HG02943 (cell line): Measurements from ENCODE around the gene TNFRSF13B.
"Not testable (repeated sequence)": the region's sequence is repeated elsewhere in the genome, so short reads cannot be mapped to it uniquely, and the experiment has no call there.

Experiments used
- ATAC-seq: cut with Tn5 transposase; IDR thresholded peaks from one replicate; pipeline ENCODE4 v1.9.1; 2021; ENCODE audit warnings: mild to moderate bottlenecking, low read depth, moderate library complexity; ENCODE audit not compliant: unreplicated experiment

The TNFRSF13B gene

DNA sequence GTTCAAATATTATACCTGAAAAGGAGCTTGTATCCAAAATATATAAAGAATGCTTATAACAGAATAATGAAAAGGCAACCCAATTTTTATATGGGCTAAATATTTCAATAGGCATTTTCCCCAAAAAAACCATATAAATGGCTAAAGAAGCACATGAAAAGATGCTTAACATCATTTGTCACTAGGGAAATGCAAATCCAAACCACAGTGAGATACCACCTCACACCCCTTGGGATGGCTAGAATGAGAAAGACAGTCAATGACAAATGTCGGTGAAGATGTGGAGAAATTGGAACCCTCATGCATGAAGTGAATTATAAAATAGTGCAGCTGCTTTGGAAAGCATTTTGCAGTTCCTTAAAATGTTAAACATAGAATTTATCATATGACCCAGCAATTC lies 3.1 kb downstream of the TNFRSF13B start:
- no peak for ATAC-seq

GRCh38 chr17:16962804-16963203 lies 9.1 kb downstream of the TNFRSF13B start:
- no peak for ATAC-seq

DNA sequence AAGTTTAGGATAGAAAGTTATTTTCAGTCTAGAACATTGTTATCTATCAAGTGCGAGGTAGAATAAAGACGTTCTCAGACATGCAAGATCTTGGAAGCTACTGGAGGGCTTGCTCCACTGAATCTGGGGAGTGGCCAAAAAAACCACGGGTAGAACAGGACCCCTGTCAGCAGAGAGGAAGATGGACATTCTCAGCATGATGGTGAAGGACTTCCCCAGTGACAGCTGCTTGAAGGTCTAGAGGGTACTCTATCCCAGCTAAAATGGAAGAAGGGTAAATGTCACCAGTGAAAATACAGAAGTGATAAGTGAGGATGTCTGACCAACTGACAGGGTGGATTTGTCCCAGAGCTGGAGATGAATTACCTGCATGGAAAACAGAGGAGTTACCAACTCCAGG lies 10.1 kb downstream of the TNFRSF13B start:
- no peak for ATAC-seq

DNA sequence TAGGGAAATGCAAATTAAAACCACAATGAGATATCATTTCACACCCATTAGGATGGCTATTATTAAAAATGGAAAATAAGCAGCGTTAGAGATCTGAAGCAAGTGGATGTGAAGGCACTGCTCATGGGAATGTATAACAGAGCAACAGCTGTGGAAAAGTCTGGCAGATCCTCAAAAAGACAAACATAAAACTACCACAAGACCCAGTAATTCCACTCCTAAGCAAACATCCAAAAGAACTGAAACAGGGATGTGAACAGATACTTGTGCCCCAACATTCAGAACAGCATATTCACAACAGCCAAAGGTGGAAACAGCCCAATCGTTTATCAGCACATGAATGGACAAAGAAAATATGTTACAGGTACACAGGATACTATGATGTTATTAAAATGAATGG lies 10.9 kb downstream of the TNFRSF13B start:
- not testable (repeated sequence) for ATAC-seq

GRCh38 chr17:16955011-16955410 lies 16.9 kb downstream of the TNFRSF13B start:
- ATAC-seq = not testable (repeated sequence)

DNA sequence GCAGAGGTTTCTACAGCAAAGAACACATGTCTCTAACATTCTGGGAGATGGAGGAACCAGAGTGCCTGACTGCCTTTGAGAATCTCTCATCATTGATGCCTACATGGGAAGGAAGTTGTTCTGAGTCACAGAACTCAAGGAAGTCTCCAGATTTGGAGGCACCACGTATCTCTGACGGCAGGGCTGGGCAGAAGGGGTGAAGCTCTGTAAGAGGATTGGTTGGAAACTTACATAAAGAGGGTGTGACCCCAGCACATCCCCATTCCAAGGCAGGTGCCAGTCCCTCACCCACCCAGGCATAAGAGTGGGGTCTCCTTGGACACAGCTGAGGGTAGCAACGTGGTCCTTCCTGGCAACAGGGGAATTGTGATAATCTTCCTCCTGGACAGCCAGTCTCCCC lies 17.4 kb downstream of the TNFRSF13B start:
- ATAC-seq = no peak

GRCh38 chr17:16953841-16954240 lies 18.1 kb downstream of the TNFRSF13B start:
- no peak for ATAC-seq

DNA sequence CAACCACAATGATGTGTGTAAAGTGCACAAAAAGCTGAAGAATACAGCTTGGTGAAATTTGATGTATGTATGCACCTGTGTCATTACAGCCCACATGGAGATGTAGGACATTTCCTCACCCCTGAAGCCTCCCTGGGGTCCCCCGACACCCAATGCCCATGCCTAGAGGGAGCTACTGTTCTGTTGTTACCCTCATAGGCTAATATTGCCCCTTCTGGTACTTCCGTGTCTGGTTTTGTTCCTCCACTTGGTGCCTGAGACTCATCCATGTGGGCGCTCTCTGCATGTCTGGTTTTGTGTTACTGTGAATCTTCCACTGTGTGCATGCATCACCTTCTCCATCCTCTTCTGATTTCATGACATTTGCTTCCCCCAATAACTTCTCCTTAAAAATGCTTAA lies 18.6 kb downstream of the TNFRSF13B start:
- ATAC-seq = no peak

GRCh38 chr17:16952401-16952800 lies 19.5 kb downstream of the TNFRSF13B start:
- ATAC-seq = no peak

DNA sequence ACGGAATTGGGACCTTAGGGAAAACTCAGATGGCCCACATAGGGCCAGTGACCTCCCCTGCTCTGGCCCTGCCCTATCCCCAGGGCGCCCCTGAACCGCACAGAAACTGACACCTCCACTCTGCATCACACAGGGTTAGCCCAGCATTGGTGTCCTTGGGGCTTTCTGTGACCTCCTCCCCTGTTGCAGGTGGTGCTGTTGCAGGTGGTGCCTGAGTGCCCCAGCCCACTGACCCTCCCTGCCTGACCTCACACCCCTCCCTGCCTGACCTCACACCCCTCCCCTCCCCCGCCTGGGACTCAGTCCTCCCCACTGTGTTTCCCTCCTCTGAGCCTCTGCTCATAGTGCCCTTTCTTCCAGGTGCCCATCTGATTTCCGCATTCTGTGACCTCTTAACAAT lies 21.4 kb downstream of the TNFRSF13B start:
- no peak for ATAC-seq

GRCh38 chr17:16948587-16949376 lies 23.1 kb downstream of the TNFRSF13B start:
- ATAC-seq = no peak

DNA sequence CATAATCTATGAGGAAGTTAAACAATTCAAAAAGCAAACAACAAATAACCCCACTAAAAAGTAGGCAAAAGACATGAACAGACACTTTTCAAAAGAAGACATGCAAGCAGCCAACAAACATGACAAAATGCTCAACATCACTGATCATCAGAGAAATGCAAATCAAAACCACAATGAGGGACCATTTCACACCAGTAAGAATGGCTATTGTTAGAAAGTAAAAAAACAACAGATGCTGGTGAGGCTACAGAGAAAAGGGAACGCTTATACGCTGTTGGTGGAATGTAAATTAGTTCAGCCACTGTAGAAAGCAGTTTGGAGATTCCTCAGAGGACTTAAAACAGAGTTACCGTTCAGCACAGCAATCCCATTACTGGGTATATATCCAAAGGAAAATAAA lies 24.4 kb downstream of the TNFRSF13B start:
- no peak for ATAC-seq

GRCh38 chr17:16945663-16946218 lies 26.2 kb downstream of the TNFRSF13B start:
- ATAC-seq = no peak

DNA sequence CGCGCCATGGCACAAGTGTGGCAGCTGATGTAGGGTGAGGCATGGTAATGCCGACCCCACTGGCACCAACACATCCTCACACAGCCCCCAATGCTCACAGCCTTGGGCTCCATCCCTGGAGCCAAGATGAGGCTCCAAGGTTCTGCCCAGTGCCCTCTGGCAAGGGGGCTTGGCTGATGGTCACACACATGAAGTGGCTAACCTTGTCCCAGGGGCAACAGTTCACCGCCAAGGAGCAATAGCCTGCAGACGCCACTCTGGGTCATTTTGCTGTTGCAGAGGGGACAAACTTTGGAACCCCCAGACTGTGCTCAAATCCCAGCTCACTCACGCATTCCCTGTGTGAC lies 26.8 kb downstream of the TNFRSF13B start:
- no peak for ATAC-seq

GRCh38 chr17:16944334-16945135 lies 27.4 kb downstream of the TNFRSF13B start:
- ATAC-seq = no peak

DNA sequence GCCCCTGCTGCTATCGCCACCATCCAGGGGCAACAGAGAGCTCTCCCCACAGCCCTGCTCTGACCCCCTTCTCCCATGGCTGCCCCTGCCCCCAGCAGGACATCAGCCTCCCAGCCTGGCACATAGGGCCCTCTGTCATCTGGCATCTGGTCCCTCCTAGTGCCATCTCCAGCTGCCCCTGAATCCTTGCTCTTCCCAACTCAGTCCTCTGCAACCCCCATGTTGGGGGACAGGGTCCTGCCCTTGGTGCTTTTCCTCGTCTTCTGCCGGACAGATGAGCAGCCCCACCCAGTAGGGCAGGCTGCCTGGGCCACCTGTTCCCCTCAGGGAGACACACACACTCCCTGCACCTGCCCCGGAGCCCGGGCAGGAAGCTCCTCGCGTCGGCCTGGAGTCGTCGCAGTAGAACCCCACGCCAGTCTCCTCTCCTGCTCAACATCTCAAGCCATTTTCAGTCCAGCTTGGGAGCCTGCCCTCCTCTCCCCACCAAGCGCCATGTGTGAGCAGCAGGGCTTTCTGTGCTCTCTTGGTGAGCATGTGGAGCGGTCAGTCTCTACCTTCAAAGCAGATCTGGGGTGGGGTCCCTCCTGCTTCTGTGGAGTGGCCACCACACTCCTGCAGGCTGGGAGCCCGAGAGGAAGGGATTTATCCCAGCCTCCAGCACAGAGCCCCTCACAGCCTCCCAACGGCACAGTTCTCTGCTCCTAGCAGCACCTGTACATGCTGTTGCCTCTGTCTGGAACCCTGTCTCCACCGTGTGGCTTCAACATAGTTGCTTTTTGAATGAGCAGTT lies 28.2 kb downstream of the TNFRSF13B start:
- ATAC-seq = no peak

DNA sequence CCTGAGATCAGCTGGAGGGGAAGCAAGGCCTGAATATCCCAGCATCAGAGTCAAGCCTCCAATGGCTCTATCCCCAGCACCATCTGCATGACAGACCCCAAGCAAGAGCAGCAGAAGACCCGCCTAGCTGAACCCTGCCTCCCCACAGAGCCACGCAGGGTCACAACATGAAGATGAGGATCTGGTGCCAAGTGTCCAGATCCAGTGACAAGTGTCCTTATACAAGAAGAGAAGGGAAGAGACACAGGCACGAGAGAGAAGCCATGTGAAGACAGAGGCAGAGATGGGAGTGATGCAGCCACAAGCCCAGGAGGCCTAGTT lies 28.9 kb downstream of the TNFRSF13B start:
- no peak for ATAC-seq

GRCh38 chr17:16942141-16943031 lies 29.5 kb downstream of the TNFRSF13B start:
- no peak for ATAC-seq

GRCh38 chr17:16941072-16942036 lies 30.6 kb downstream of the TNFRSF13B start:
- no peak for ATAC-seq
